NCI-H146 treated with DMSO at 0.1 percent for 48 hours (cell line): ENCODE measurements around the gene TPP1.

Source experiments
- DNase-seq: peaks from one replicate; lab custom pipeline; 2025; ENCODE audit not compliant: unreplicated experiment; lab: John Stamatoyannopoulos, UW

Gene TPP1

DNA sequence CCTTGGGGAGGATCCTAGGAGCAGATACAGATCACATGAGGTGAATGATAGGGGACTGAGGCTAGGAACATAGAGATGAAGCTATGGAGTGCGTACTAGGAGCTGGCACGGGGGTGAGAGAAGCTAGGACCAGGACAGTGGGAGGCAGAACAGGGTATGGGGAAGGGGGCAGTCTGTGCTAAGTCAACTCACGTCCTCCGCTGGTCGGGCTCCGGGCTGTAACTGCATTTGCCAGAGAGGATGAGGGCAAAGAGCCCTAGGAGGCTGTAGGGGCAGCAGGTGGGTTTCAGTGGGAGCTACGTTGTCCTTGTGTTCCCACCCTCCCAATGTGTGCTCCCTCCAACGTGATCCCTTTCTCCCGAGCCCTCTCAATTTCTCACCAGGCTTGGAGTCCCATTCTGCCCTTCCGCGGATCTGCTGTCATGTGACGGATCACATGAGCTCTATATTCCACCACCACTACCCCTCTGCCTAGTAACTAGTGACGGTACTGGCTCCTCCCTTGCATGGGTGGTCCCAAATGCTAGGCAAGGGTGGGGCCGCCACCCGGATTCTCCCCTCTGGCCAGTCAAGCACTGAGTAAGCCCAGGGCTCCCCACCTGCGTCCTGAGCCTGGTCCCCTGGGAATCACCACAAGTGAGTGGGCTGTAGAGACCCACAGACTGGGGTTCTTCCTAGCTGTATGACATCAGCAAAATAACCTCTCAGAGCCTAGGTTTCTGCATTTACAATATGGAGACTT is at the start of gene TPP1:
TPP1 (minus strand) TSS at position 419 of the 742 bp plus-strand sequence; CDS start at position 397, 22 bp downstream.
- peak; percentile 89 for DNase-seq

GRCh38 chr11:6667733-6668374 is 48.6 kb upstream of the TPP1 start:
- DNase-seq, result no peak

- DNase-seq, result no peak
Observed at GRCh38 chr11:6666302-6667183, 47.3 kb upstream of the TPP1 start.

DNA sequence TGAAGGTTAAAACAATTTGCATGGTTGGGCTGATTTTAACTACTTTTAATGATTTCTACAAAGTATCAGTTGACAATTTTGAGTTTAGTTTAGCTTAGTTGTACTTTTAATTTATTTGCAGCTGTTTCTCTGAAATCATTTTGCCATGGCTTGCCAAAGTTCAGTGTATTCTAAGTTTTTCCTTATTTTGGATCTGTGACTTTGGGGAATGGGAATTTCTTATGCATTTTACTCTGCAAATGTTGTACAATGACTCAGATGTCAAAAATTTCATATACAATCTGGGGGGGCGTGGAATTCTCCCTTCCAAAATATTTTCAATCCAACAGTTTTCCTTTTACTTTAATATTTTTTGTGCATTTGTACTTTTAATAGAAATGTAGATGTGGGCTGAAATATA is 45.3 kb upstream of the TPP1 start:
- DNase-seq, result no peak

DNA sequence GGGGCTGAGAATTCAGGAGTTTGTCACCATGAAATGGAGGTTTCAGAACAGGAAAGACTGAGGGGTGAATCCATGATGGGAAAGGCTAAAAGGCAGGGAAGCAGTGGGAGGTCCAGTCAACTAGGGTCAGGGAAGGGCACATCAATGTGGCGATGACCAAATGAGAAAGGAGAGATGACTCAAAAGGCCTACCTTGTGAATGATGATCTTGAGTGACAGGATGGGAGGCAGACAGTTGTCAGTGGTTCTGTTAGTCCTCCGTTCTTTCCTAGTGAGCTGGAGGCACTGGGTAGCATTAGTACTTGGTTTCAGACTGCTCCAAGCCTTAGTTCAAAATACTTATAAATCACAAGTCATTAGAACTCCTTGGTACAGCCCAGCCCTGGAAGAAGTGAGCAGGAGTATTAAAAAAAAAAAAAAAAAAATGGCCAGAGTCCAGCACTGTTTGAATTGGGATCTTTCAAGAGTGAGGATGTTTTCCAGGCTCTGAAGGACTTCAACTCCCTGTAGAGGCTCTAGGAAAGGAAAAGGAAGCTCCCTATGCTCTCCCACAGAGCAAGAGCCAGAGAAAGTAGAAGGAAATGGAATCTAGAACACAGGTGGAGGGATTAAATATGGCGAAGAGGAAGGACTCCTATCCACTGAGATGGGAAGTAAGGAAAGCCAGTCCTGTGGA is 44.7 kb upstream of the TPP1 start:
- no peak for DNase-seq

- no peak for DNase-seq
Observed at GRCh38 chr11:6660712-6661111, 41.5 kb upstream of the TPP1 start.

DNA sequence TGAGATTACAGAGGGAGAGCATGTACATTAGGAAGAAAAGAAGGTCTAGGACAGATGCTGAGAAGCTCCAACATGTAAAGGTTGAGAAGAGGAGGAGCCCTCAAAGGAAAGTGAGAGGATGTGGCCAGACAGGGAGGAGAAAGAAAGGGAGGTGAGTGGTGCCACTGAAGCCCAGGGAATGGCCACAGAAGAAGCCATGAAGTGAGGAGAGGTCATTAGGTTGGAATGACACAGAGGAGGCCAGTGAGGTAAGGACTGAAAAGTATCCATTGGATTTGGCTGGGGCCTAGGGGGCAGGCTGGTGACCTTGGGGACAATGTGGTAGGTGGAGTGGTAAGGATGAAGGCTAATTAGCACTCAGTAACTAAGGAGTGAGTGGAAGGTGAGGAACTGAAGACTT is 39.4 kb upstream of the TPP1 start:
- DNase-seq, result no peak

DNA sequence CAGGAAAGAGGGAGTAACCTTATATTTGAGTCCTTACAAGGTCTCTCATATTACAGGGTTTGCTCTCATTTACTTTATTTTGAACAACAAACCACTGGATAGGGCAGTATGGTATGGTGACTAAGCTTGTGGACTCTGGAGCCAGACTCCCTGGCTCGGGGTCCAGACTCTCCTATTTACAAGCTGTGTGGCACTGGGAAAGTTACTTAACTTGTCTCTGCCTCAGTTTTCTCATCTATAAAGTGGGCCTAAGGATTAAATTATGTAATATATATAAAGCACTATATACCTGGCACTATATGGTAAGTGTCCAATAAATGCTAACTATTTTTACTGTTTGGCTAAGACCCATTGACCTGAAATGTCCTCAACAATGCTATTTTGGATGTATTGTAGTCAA is 38.1 kb upstream of the TPP1 start:
- no peak for DNase-seq

DNA sequence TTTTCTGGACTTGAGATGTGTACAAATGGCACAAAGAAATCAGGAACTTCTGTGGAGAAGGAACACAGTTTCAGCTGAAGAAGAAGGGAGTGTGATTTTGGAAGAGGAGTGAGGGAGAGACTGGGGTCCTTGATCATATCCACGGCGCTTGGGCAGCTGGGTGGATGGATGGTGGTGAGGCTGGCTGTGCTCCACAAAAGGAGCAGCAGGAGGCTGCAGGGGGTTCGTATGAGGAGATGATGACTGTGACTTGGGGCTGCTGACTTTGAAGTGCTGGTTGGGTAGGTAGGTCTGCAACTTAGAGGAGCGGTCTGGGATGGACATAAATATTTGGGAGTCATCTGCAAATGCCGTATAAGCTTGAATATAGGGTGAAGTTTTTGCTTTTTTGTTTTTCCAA is 37.7 kb upstream of the TPP1 start:
- no peak for DNase-seq

GRCh38 chr11:6656584-6656915 is 37.3 kb upstream of the TPP1 start:
- no peak for DNase-seq

DNA sequence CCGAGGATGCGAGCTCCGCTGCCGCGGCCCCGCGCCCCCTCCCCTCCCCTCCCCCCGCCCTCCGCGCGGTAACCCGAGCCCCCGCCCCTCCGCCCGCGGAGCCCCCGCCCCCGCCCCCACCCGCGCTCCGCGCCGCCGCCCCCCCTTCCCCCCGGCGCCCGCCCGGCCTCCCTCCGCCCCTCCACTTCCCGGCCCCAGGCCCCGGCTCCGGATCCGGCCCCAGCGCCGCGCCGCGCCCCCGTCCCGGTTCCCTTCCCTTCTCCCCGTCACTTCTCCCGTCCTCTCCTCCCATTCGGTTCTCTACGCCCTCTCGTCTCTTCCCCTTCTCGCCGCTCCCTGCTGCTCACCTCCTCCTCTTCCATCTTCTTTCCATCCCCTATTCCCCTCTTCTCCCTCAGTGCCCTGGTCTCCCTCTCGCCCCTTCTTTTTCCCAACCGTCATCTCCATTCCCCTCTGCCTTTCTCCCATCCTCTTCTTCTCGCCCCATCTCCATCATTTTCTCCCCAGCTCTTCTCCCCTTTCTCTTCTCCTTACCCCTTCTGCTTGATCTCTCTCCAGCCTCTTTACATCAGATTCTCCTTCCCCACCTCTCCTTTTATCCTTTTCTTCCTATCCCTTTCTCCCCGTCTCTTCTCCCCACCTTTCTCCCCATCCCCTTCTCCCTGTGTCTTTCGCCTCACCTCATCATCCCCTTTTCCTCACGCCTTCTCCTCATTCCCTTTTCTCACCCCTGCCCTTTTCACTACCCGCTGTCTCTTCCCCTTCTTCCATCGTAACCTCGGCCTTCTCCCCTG is 36.8 kb upstream of the TPP1 start, which contains the start of gene DCHS1:
DCHS1 (minus strand) TSS at position 20 of the 794 bp plus-strand sequence. CDS start 14,196 bp downstream, outside the sequence.
- peak; percentile 6 for DNase-seq

DNA sequence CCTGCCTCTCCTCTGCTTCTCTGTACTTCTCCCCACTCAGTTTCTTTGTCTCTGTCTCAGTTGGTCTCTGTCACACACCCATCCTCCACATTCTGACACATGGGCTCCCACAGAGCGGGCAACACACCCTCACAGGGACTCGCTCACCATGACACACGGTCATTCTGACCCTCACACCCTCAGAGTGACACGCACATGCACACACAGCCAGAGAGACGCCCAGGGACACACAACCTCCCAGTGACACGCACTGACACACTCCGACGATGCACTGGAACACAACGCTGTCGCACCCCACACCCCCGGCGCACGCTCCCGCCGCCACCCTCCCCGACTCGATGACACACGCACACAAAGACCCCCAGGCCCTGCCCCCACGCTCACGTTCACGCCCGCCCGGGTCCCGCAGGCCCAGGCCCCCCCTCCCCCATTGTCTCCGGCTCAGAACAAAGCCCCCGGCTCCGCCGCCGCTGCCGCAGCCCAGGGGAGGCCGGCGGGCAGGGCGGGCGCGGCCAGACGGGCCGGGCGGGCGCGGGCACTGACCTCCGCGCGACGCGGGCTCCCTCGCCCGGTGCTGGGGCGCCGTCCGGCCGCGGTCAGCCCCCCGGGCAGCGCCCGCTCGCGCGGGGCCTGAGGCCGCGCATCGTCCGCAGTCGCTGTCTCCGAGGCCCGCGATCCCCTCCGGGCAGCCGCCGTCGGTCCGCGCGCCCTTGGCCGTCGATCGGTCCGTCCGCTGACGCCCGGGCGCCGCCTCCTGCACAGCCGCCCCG is 36.0 kb upstream of the TPP1 start:
- DNase-seq, result no peak

GRCh38 chr11:6654281-6655019 is 35.2 kb upstream of the TPP1 start:
- DNase-seq, result no peak

DNA sequence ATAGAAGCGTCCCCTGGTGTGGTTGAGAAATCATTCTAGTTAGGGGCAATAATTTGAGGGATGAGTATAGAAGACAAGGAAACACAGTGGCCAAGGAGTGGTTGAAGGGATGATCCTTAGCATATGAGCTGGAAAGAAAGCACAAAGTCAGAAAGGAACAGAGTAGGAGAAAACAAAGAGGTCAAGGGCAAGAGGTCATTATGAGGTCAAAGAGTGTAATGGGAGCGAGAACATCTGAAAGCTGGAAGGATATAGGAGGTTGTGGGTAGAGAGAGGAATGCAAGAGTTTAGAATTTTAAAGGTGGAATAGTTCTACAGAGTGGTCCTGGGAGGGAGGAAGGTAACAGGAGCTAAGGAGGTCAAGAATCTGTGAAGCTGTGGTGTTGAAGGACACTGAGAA is 34.4 kb upstream of the TPP1 start:
- no peak for DNase-seq

DNA sequence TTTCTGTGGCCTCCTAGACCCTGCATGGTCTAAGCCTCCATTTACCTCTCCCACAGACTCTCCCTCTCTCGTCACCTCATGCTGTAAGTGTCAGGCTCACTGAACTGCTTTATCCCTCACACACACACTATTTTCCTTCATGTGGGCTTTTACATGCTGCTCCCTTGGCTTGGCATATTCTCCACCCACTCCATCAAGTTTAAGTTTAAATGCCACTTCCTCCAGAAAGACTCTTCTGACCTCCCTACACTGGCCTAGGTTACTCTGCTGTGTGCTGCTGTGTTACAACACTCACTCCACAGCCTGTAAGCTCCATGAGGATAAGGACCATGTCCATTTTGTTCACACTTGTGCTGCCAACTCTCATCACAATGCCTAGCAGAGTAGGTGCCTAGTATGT is 33.9 kb upstream of the TPP1 start:
- no peak for DNase-seq

- DNase-seq, result no peak
Observed at GRCh38 chr11:6652182-6652581, 33.0 kb upstream of the TPP1 start.

- no peak for DNase-seq
Observed at GRCh38 chr11:6650980-6651379, 31.8 kb upstream of the TPP1 start.

DNA sequence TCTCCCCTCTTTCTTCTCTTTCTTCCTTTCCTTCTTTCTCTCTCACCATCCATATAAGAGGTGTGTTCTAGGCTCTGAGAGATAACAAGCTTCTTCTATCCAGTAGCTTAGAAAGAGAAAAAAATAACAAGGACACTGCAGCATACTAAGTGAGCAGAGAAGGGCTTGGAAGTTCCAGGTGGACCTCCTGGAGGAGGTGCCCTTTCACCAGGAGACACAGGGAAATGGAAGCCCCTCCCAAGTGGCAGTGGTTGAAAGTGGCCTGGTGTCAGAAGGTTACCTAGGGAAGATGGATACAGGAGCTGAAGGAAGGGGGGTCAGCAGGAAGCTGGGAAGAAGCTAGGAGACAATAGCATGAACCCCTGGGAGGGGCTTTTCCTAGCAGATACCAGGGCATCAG is 30.9 kb upstream of the TPP1 start:
- DNase-seq, result no peak

- no peak for DNase-seq
Observed at GRCh38 chr11:6648501-6648900, 29.3 kb upstream of the TPP1 start.
